CD4-positive, alpha-beta T cell treated with Interleukin-4 for 1 hour (primary cell): ENCODE results near the gene KCNB1.

Source experiments
- DNase-seq, 2 donors: peaks; one replicate each; pipeline ENCODE4 v3.0.0-alpha.2; 2020 to 2022

Gene KCNB1

GRCh38 chr20:49384437-49385434, 97.7 kb downstream of the KCNB1 start:
- DNase-seq: peak; percentile 22 to 44

- DNase-seq: no peak
Measured at GRCh38 chr20:49381558-49382493, 100.6 kb downstream of the KCNB1 start.

DNA sequence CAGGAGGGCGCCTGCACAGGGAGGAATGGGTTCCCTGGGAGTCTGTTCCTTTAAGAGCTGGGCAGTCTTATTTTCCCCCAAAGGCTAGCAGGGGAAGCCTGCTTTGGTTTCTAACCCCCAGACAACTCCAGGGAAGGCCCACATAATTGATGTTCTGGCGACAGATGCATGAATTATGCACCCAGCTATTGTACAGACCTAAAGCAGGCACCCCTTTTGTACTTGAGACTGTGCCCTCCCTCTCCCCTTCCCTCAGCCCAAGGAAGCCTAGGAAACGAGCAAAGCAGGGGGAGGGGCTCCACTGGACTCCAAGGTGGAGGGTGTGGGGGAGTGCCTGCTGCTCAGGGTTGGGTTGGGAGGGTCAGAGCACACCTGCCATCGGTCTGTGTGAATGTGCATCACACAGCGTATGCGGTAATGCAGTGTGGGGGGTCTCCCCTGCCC, 102.1 kb downstream of the KCNB1 start:
- DNase-seq: no peak

DNA sequence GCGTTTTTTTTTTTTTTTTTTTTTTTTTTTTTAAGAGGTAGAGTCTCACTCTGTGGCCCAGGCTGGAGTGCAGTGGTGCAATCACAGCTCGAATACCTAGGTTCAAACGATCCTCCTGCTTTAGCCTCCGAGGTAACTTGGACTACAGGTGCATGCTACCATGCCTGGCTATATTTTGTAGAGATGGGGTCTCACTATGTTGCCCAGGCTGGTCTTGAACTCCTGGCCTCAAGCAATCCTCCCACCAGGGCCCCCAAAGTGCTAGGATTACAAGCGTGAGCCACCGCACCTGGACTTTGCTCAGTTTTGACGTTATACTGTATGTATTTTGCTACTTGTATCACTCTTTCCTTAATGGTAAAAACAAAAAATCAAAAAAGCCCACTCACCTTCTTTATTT, 103.1 kb downstream of the KCNB1 start:
- DNase-seq: no peak

- no peak for DNase-seq
Measured at GRCh38 chr20:49377326-49377725, 105.1 kb downstream of the KCNB1 start.

- no peak for DNase-seq
Measured at GRCh38 chr20:49375170-49375569, 107.3 kb downstream of the KCNB1 start.

GRCh38 chr20:49372095-49372734, 110.3 kb downstream of the KCNB1 start:
- DNase-seq: no peak

GRCh38 chr20:49368596-49368995, 113.9 kb downstream of the KCNB1 start:
- DNase-seq: no peak

DNA sequence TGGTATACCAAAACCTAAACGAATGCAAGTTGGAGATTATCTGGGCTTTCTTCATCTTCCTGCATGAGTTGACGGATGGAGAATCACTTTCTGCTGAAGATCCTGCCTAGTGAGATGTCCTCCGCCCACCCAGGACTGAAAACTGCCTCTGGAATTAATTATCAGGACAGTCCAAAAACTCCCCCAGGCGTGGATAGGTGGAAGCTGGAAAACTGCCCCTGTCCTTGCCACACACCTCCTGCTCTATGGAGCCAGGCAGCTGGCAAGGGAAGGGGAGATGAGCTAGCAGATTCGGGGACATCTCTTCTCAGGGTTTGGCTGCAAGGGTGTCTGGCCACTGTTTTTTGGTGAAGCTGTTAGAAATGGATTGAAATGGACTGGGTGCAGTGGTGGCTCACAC, 115.4 kb downstream of the KCNB1 start:
- DNase-seq: no peak

- DNase-seq: no peak
Measured at GRCh38 chr20:49366687-49367086, 115.8 kb downstream of the KCNB1 start.

- DNase-seq: no peak
Measured at GRCh38 chr20:49361862-49362660, 120.4 kb downstream of the KCNB1 start.

DNA sequence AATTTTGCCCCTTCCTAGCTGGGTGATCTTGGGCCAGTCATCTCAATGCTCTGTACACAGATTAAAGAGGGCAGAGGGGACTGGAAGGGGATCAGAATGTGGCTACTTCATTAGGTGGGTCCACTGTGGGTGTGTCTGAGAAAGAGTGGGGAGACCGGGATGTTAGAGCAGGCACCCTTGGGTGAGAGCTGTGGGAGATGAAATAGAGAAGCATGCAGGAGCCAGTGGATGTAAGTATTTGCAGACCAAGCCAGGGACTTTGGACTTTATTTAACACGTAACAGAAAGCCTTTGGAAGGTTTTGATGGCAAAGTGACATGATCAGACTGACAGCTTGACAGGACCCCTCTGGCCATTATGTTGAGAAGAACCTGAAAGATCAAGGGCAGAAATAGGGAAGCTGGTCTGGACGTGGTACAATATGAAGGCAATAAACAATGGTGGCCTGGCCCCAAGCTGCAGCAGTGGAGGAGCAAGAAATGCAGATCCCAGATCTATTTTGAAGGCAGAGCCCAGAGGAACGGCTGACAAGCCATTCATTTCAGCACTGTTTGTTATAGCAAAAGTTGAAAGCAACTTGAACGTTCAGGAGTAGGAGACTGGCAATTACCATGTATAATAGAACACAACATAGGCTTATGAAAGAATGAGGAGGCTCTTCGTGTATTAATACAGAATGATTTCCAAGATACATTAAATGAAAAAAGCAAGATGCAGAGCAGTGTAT, 122.1 kb downstream of the KCNB1 start:
- no peak for DNase-seq

- no peak for DNase-seq
Measured at GRCh38 chr20:49356676-49357075, 125.8 kb downstream of the KCNB1 start.

DNA sequence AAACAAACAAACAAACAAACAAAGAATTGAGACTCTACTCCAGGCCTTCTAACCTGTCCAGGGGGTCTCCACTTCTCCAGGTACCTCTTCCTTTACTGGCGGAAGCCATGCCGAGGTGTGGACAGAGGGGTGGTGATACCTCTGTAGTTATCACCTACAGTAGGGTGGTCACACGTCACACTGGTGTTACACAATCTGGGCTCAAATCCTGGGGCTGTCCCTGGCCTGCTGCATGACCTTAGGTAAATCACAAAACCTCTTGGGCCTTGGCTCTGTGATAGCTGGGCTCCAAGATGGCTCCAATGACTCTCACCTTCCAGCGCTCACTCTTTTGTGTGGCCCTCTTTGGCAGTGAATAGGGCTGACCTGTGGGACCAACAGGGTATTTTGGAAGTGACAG, 127.8 kb downstream of the KCNB1 start:
- DNase-seq: no peak

GRCh38 chr20:49353348-49353747, 129.1 kb downstream of the KCNB1 start:
- no peak for DNase-seq

GRCh38 chr20:49352751-49353150, 129.7 kb downstream of the KCNB1 start:
- no peak for DNase-seq

DNA sequence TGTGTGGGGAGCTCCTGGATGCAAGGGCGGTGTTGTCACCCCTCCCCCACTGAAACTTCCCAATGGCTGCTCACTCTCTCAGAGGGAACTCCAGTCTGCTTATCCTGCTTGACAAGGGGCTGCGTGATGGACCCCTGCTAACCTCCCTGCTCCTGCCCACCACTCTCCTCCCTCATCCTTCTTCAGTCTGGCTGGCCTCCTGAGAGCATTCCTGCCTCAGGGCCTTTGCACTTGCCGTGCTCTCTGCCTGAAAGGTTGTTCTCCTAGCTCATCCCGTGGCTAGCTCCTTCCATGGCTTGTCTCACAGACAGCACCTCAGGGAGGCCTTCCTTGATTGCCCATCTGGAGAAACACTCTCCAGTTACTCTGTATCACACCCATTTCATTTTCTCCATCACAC, 130.7 kb downstream of the KCNB1 start:
- DNase-seq: no peak

- DNase-seq: no peak
Measured at GRCh38 chr20:49349694-49350252, 132.7 kb downstream of the KCNB1 start.

GRCh38 chr20:49349078-49349477, 133.4 kb downstream of the KCNB1 start:
- no peak for DNase-seq

- no peak for DNase-seq
Measured at GRCh38 chr20:49348563-49348962, 133.9 kb downstream of the KCNB1 start.

GRCh38 chr20:49347156-49347555, 135.3 kb downstream of the KCNB1 start:
- DNase-seq: no peak
